WTC11 (cell line): Measurements from ENCODE around the gene PCDHB16.

Experiments
- ATF2 ChIP-seq: sonication (generic); formaldehyde crosslinking; IDR thresholded peaks from 2 replicates; pipeline ENCODE4 v1.8.1; 2022; ENCODE audit warnings: low read depth, missing genetic modification reagents, borderline replicate concordance
- CTCF ChIP-seq: fragments of 200-600 bp; IDR thresholded peaks from 2 replicates; pipeline ENCODE4 v1.8.0; 2022; ENCODE audit warnings: antibody characterized with exemption
- E2F5 ChIP-seq: sonication (generic); formaldehyde crosslinking; IDR thresholded peaks from 2 replicates; pipeline ENCODE4 v1.8.1; 2022; ENCODE audit warnings: mild to moderate bottlenecking, moderate library complexity, missing genetic modification reagents
- IRF1 ChIP-seq: sonication (generic); formaldehyde crosslinking; IDR thresholded peaks from 2 replicates; pipeline ENCODE4 v1.8.0; 2023; ENCODE audit warnings: missing genetic modification reagents
- MLX ChIP-seq: sonication (generic); formaldehyde crosslinking; IDR thresholded peaks from 2 replicates; pipeline ENCODE4 v1.8.1; 2023; ENCODE audit warnings: mild to moderate bottlenecking, missing genetic modification reagents, moderate library complexity
- ZNF423 ChIP-seq: fragments of 250-450 bp; sonication (Bioruptor Pico); IDR thresholded peaks from 2 replicates; pipeline ENCODE4 v2.1.2; 2022; ENCODE audit warnings: mild to moderate bottlenecking, moderate library complexity

GRCh38 chr5:141180313-141180712, 1.9 kb upstream of the PCDHB16 start:
- TF ChIP-seq E2F5 (CRISPR knock-in tag) (no peak), CTCF (no peak), MLX (CRISPR knock-in tag) (no peak), ATF2 (no peak), ZNF423 (CRISPR knock-in tag) (no peak), IRF1 (CRISPR knock-in tag) (no peak)
